Measurements from ENCODE around the gene PSMG4.

- TF ChIP-seq POLR2A (IDR thresholded peaks at IDR 0.05; ENCODE audit: low read length) (no peak), GATA1 (IDR thresholded peaks at IDR 0.05; ENCODE audit: low read depth, low read length) (no peak)
These were observed 46.4 kb downstream of the PSMG4 start for GRCh38 chr6:3305216-3305565.

Data from erythroblast (primary cell).